PC-3 (cell line): ENCODE measurements around the gene FAM163B. TPM values are rescaled to one million over a fixed set of nuclear protein-coding genes. Genes with fewer than 3 reads are reported as not detected.

Experiments used
- ATAC-seq: fragments of 200-7000 bp; cut with Tn5 transposase; 2 replicates; pipeline ENCODE4 v1.9.1; 2020; ENCODE audit warnings: mild to moderate bottlenecking, moderate library complexity
- BruUV-seq: library from RNA; stranded (reverse); fragments of 400-500 nt; replicated peaks from 2 replicates; lab custom pipeline; 2021; lab: Mats Ljungman, UMichigan
- CTCF ChIA-PET: fragments of 300-600 bp; sonication (Branson Sonifier 250); formaldehyde crosslinking; loops from one replicate; lab custom pipeline; 2022; ENCODE audit warnings: antibody characterized with exemption; lab: Charles Lee
- POLR2A ChIA-PET: fragments of 300-600 bp; sonication (Branson Sonifier 250); formaldehyde crosslinking; loops from one replicate; lab custom pipeline; 2022; ENCODE audit warnings: antibody characterized with exemption; ENCODE audit not compliant: unreplicated experiment; lab: Charles Lee
- DNase-seq: peaks from one replicate; pipeline ENCODE4 v3.0.0-alpha.2; 2015
- H2AFZ ChIP-seq: fragments of 300-600 bp; sonication (generic); 2 replicates; pipeline ENCODE4 v1.6.0; 2016; ENCODE audit warnings: antibody characterized with exemption, low read length
- H3F3A ChIP-seq: fragments of 300-600 bp; sonication (generic); one replicate; pipeline ENCODE4 v1.6.0; 2017; ENCODE audit warnings: antibody characterized with exemption, low read length, control low read depth, mild to moderate bottlenecking; ENCODE audit not compliant: unreplicated experiment
- H3K27ac ChIP-seq: fragments of 300-600 bp; sonication (generic); 2 replicates; pipeline ENCODE4 v1.5.1; 2016; ENCODE audit warnings: mild to moderate bottlenecking, low read length
- H3K27me3 ChIP-seq: fragments of 300-600 bp; sonication (generic); 2 replicates; pipeline ENCODE4 v1.6.1; 2016; ENCODE audit warnings: low read length, mixed read lengths
- H3K36me3 ChIP-seq: fragments of 300-600 bp; sonication (generic); 2 replicates; pipeline ENCODE4 v1.6.1; 2016; ENCODE audit warnings: low read depth, mixed run types, low read length, mixed read lengths
- H3K4me1 ChIP-seq: fragments of 300-600 bp; sonication (generic); 2 replicates; pipeline ENCODE4 v1.5.1; 2016; ENCODE audit warnings: low read length; ENCODE audit not compliant: insufficient read depth
- H3K4me2 ChIP-seq: fragments of 300-600 bp; sonication (generic); 2 replicates; pipeline ENCODE4 v1.6.0; 2016; ENCODE audit warnings: low read length
- H3K4me3 ChIP-seq: fragments of 300-600 bp; sonication (generic); 2 replicates; pipeline ENCODE4 v1.5.1; 2016; ENCODE audit warnings: mild to moderate bottlenecking, low read length, mixed read lengths
- H3K79me2 ChIP-seq: fragments of 300-600 bp; sonication (generic); 2 replicates; pipeline ENCODE4 v1.6.1; 2017; ENCODE audit warnings: low read length, mixed read lengths
- H3K9ac ChIP-seq: fragments of 300-600 bp; sonication (generic); 2 replicates; pipeline ENCODE4 v1.6.0; 2016; ENCODE audit warnings: mild to moderate bottlenecking, low read length
- H3K9me2 ChIP-seq: fragments of 300-600 bp; sonication (generic); replicated peaks from 2 replicates; pipeline ENCODE4 v1.6.1; 2016; ENCODE audit warnings: mixed run types, low read length, mixed read lengths
- H3K9me3 ChIP-seq: fragments of 300-600 bp; sonication (generic); 2 replicates; pipeline ENCODE4 v1.6.1; 2016; ENCODE audit warnings: low read length, mixed read lengths
- H4K20me1 ChIP-seq: fragments of 300-600 bp; sonication (generic); 2 replicates; pipeline ENCODE4 v1.6.1; 2016; ENCODE audit warnings: low read length, mixed read lengths
- EZH2 ChIP-seq: fragments of 300-600 bp; sonication (generic); IDR thresholded peaks from one replicate; pipeline ENCODE4 v1.6.1; 2017; ENCODE audit warnings: antibody characterized with exemption, mild to moderate bottlenecking, low read length; ENCODE audit not compliant: unreplicated experiment
- EZH2phosphoT487 ChIP-seq: fragments of 300-600 bp; sonication (generic); IDR thresholded peaks from 2 replicates; pipeline ENCODE4 v1.6.1; 2018; ENCODE audit warnings: mild to moderate bottlenecking, antibody characterized with exemption, low read length, borderline replicate concordance
- intact Hi-C: fragments of 100-400 bp; cut with micrococcal nuclease; formaldehyde crosslinking; loops from 2 replicates; pipeline ENCODE4 v1.9.0; 2023
- total RNA-seq: library from RNA; depleted of rRNA; stranded (reverse); fragments of >200 nt; gene quantifications from 2 replicates; pipeline ENCODE4 v1.2.3, GENCODE V29; 2014
- TF ChIP-seq, protein P1 (sequence below): fragments of 300-600 bp; sonication (generic); conservative IDR thresholded peaks from 2 replicates; pipeline ENCODE4 v1.5.1; 2017; ENCODE audit warnings: antibody characterized with exemption, low read depth, mild to moderate bottlenecking, low read length

FAM163B gene
- total RNA-seq, 1 experiment from 2014 or later = not detected

DNA sequence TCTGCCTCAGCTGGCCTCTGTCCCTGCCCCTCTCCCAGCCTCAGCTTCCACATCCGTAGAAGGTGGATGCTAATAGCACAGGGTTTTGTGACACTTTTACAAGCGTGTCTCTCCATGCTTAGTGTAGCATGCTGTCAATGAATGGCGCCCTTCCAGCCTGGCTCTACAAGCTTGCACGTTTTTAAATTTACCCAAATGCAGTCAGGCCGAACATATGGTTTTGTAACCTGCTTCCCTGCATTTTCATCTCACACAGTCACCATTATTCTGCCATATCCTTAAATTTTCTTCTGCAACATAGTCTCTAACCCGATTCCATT lies 28.8 kb downstream of the FAM163B start:
- DNase-seq (no peak), ATAC-seq (no peak)
- no peaks in the 10 kb centered on the region for H3K36me3 ChIP-seq
- POLR2A ChIA-PET = no interaction called here
- H3K4me1 ChIP-seq = no peaks in the 10 kb centered on the region
- no peaks in the 10 kb centered on the region for H3K79me2 ChIP-seq
- intact Hi-C loops = no loop called here
- peaks cover 26% of the 10 kb centered on the region for H3K27me3 ChIP-seq
- H3K9me3 ChIP-seq = no peaks in the 10 kb centered on the region
- no peaks in the 10 kb centered on the region for H4K20me1 ChIP-seq
- no peak overlapping the region for H3K4me3 ChIP-seq
- H3K4me2 ChIP-seq = no peak overlapping the region
- CTCF ChIA-PET = no interaction called here
- TF ChIP-seq EZH2 (no peak), EZH2phosphoT487 (no peak)
- TF ChIP-seq, protein P1, sequence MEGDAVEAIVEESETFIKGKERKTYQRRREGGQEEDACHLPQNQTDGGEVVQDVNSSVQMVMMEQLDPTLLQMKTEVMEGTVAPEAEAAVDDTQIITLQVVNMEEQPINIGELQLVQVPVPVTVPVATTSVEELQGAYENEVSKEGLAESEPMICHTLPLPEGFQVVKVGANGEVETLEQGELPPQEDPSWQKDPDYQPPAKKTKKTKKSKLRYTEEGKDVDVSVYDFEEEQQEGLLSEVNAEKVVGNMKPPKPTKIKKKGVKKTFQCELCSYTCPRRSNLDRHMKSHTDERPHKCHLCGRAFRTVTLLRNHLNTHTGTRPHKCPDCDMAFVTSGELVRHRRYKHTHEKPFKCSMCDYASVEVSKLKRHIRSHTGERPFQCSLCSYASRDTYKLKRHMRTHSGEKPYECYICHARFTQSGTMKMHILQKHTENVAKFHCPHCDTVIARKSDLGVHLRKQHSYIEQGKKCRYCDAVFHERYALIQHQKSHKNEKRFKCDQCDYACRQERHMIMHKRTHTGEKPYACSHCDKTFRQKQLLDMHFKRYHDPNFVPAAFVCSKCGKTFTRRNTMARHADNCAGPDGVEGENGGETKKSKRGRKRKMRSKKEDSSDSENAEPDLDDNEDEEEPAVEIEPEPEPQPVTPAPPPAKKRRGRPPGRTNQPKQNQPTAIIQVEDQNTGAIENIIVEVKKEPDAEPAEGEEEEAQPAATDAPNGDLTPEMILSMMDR = no peak
- no peak overlapping the region for H2AFZ ChIP-seq
- no peak overlapping the region for H3K27ac ChIP-seq
- no TSS peak for BruUV-seq
- no peaks in the 10 kb centered on the region for H3F3A ChIP-seq
- H3K9me2 ChIP-seq = no peaks in the 10 kb centered on the region
- no peak overlapping the region for H3K9ac ChIP-seq

DNA sequence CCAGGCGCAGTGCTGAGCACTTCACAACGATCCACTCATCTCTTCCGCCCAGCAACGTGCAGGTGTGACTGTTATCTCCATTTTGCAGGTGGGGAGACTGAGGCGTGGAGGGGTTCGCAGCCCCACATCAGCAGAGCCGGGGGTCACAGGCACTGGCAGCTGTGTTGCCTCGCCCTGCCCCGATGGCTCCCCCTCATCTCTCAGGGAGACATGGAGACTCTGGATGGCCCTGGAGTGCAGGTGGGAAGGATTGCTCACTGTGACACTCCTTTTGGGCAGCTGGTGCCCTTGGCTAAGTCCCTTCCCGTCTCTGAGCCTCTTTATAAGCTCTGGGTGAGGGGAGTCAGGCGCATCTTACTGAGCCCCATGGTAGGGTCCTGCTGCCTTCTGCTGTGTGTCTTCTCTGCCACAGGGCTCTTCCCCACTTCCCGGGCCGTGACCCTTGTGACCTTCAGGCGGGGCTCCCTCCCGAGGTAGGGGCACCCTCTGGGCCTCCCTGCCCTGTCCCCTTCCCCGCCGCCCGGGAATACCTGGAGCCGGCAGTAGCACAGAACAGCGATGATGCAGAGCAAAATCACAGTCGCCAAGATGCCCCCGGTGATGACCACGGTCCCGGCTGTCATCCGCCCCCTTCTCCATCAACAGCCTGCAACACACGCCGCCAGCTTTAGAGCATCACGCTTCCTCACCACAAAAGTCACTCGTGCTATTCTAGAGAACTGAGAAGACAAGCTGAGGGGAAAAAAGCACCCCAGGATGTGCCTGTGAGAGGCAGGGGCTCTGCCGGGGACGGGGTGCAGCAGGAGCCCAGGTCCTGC lies 29.4 kb downstream of the FAM163B start:
- H3K9ac ChIP-seq = no peak overlapping the region
- ChIA-PET POLR2A (no interaction called here), CTCF (no interaction called here)
- H3K27ac ChIP-seq = no peak overlapping the region
- H3K36me3 ChIP-seq = no peaks in the 10 kb centered on the region
- H3F3A ChIP-seq = no peaks in the 10 kb centered on the region
- TF ChIP-seq, protein P1 = no peak
- TF ChIP-seq EZH2phosphoT487 (no peak), EZH2 (no peak)
- no peaks in the 10 kb centered on the region for H3K4me1 ChIP-seq
- H3K9me3 ChIP-seq = no peaks in the 10 kb centered on the region
- H3K4me3 ChIP-seq = no peak overlapping the region
- no peaks in the 10 kb centered on the region for H4K20me1 ChIP-seq
- no peak for ATAC-seq
- H3K79me2 ChIP-seq = no peaks in the 10 kb centered on the region
- no TSS peak for BruUV-seq
- DNase-seq = no peak
- no peak overlapping the region for H3K4me2 ChIP-seq
- no peak overlapping the region for H2AFZ ChIP-seq
- intact Hi-C loops = no loop called here
- no peaks in the 10 kb centered on the region for H3K9me2 ChIP-seq
- H3K27me3 ChIP-seq = peaks cover 20% of the 10 kb centered on the region

DNA sequence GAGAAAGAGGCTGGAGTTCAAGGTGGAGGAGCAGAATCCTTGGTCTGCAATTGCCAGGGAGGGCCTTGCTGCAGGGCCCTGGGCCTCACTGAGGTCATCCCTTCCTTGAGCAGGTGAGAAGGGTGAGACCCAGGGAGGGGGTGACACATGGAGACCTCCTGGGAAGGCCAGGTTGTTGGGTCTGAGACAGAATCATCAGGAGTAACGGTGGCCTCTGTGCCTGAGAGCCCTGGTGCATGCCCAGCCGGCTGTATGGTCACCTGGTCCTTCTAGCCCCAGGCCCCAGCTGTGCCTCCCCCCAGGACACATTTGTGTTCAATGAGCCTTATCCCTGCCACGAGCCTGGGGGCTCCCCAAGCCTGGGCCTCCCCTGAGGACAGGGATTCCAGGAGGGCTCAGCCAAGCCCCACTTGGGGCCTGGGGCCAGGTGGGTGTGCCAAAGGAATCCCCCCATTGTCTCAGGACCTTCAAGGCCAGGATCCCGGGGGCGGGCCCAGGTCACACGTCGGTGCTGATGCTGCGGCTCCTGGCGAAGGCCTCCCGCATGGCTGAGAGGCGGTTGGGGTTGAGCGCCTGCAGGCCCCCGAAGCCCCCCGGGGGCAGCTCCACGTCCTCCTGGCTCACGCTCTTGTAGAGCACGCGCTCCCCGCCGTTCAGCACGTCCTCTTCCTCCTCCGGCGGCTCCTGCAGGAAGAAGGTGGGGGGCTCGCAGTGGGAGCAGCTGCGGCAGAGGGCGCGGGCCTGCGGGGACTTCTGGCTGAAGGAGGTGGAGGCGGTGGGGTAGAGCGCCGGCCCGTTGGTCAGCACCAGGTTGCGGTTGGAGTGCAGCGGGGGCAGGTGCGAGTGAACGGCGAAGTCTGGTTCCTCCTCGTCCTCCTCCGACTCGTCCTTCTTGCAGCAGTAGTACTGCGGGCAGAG lies 30.4 kb downstream of the FAM163B start:
- no peak overlapping the region for H2AFZ ChIP-seq
- TF ChIP-seq, protein P1 = no peak
- TF ChIP-seq EZH2 (no peak), EZH2phosphoT487 (no peak)
- no TSS peak for BruUV-seq
- no peaks in the 10 kb centered on the region for H4K20me1 ChIP-seq
- no peak overlapping the region for H3K4me2 ChIP-seq
- ATAC-seq = no peak
- no peak for DNase-seq
- intact Hi-C loops = no loop called here
- no peaks in the 10 kb centered on the region for H3K36me3 ChIP-seq
- no peaks in the 10 kb centered on the region for H3K4me1 ChIP-seq
- H3K79me2 ChIP-seq = no peaks in the 10 kb centered on the region
- H3K9ac ChIP-seq = no peak overlapping the region
- H3F3A ChIP-seq = no peaks in the 10 kb centered on the region
- ChIA-PET CTCF (no interaction called here), POLR2A (no interaction called here)
- no peaks in the 10 kb centered on the region for H3K9me3 ChIP-seq
- H3K27ac ChIP-seq = no peak overlapping the region
- H3K27me3 ChIP-seq = peaks cover 15% of the 10 kb centered on the region
- H3K4me3 ChIP-seq = no peak overlapping the region
- H3K9me2 ChIP-seq = no peaks in the 10 kb centered on the region
